Activated gamma-delta T cell (primary cell): ENCODE data around the gene PRB4.
"Not testable (repeated sequence)": the region's sequence is repeated elsewhere in the genome, so short reads cannot be mapped to it uniquely, and the experiment has no call there.

Experiments used
- DNase-seq: peaks from one replicate; lab custom pipeline; 2025; lab: John Stamatoyannopoulos, UW
- total RNA-seq, 2 donors: gene quantifications; one replicate each; lab custom pipeline; 2026; lab: John Stamatoyannopoulos, UW

Gene PRB4
- total RNA-seq: 0 reads per million in 2 donors

DNA sequence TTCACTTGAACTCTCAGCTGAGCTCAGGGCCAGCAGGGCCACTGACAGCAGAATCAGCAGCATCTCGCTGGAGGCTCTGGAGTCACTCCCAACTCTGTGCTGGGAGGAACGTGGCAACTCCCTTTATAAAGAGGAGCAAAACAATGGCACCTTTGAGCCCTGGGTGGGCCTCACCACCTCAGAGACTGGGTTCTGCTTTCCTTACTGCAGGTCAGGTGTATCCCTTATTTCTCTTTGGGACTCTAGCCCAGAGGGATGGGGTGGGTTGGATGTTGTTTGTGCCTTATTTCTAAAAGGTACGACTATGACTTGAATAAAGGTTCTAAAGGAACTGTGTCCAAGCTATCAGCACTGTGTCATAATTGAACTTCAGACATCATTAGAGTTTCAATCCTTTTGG is at the start of gene PRB4:
Gene PRB4 (minus strand): TSS at position 101 of the 400 bp plus-strand sequence. CDS start 38 bp downstream, at position 63.
- DNase-seq: no peak

GRCh38 chr12:11351736-11352135 is 41.5 kb upstream of the PRB4 start:
- DNase-seq: not testable (repeated sequence)

DNA sequence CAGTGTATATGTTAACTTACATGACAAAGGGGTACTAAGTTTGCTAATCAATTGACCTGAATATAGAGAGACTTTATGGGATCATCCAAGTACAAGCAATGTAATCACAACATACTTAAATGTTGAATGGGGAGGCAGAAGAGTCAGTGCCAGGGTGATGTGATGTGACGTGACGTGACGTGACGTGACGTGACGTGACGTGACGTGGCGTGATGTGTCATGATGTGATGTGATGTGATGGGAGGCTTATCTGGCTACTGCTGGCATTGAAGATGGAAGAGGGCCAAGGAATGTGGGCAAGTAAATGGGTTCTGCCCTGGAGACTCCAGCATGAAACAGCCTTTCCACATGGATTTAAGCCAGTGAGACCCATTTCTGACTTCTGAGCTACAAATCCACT is 38.2 kb upstream of the PRB4 start:
- no peak for DNase-seq

DNA sequence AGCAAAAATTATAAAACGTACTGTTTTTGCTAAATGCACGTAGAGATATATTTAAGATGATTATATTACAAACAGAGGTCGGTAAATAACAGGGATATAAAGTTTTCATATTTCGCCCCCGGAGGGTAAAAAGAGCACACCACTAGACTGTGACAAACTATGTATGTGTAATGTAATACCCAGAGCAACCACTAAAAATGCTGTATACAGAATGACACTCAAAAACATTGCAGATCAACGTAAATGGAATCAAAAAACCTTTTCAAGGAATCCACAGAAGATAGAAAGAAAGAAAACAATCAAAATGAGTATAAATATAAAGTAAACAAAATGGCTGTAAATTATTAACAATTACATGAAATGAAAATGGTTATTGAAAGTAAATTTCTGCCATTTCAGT is 37.6 kb upstream of the PRB4 start:
- no peak for DNase-seq

GRCh38 chr12:11344500-11344899 is 34.3 kb upstream of the PRB4 start:
- DNase-seq: no peak

GRCh38 chr12:11324426-11324825 is 14.2 kb upstream of the PRB4 start:
- no peak for DNase-seq

DNA sequence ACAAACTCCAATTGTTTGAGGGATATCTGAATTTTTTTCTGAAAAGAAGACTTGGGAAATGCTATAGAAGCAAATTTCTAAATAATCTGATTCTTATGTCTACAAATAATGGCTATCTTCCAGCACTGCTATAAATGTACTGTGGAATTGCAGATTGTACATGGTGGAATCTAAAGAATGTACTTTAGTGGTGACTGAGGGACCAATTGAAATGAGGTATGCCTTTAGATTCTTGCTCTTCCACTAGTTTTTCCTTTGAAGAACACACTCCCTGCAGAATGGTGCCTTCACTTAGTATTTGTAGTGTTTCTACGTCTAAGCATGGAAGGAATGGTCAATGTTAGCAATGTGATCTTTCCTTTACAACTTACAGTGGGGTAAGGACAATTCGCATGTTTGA is 11.7 kb upstream of the PRB4 start:
- no peak for DNase-seq

DNA sequence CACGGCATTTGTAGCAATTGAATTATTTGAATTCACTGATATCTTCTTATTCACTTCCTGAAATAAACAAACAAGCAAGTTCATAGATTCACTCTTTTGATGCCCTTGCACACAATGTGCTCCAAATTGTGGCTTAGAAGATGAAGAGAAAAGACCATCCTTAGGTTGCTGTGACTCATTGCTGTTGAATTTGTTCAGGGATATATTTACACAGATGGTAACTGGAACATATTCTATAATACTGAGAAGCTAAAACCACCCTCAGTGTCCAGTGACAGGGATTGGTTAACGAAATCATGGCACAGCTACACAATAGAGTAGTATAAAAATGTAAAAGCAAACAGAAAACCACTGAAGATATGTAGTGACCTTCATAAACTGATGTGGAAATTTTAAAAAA is 3.1 kb downstream of the PRB4 start:
- DNase-seq: no peak

DNA sequence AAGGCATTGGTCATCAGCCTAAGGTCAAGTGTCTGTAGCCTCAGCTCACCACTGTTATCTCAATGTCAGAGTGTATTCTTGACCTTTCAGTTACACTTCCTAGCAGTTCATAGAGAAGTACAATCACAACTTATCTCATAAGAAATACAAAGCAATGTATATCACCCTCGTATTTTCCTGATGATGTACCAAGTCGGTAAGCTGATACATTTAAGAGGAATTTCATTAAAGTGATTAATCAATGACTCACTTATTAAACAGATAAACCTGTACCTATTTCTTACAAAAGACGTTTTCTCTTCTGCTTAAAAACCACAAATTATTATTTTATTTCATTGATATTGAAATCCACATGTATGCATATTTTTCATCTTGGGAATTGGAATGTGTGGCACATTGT is 36.8 kb downstream of the PRB4 start:
- DNase-seq: no peak

DNA sequence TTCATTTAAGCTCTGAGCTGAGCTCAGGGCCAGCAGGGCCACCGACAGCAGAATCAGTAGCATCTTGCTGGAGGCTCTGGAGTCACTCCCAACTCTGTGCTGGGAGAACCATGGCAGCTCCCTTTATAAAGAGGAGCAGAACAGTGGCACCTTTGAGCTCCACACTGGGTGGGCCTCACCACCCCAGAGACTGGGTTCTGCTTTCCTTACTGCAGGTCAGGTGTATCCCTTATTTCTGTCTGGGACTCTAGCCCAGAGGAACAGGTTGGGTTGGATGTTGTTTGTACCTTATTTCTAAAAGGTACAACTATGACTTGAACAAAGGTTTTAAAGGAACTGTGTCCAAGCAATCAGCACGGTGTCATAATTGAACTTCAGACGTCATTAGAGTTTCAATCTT is 40.6 kb downstream of the PRB4 start, which contains the start of gene PRB3:
Gene PRB3 (minus strand): TSS at position 101 of the 400 bp plus-strand sequence. CDS start 38 bp downstream, at position 63.
- no peak for DNase-seq

GRCh38 chr12:11264501-11264900 is 45.7 kb downstream of the PRB4 start:
- DNase-seq: no peak
